ENCODE measurements around the gene ANGPT4. TPM values are rescaled to one million over a fixed set of nuclear protein-coding genes. Genes with fewer than 3 reads are reported as not detected.

The ANGPT4 gene
- total RNA-seq, 1 donor from 2014 or later = 0.05 TPM

DNA sequence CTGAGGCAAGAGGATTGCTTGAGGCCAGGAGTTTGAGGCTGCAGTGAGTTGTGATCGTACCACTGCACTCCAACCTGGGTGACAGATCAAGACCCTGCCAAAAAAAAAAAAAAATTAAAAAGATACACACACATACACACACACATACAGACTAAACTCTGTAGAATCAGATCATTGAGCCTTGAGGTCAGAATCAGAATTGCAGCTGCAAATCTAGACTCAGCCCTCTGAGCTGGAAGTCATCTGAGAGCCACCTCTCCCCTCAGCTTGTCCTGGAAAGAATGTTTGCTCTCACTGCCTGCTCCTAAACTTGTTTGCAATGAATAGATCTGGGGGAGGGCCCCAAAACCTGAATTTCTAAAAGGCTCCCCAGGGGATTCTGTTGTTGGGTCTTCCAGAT is 41.4 kb upstream of the ANGPT4 start:
- no peak overlapping the region for H3K9ac ChIP-seq (ENCODE audit: low read length)
- DNase-seq (ENCODE audit: low read depth) = no peak
- H2AFZ ChIP-seq (ENCODE audit: low read depth, low read length) = no peak overlapping the region
- Mint-ChIP-seq H3K27ac (ENCODE audit: unreplicated experiment) (no peak overlapping the region), H3K27me3 (ENCODE audit: low read depth, unreplicated experiment) (peaks cover 42% of the 10 kb centered on the region), H3K9me3 (ENCODE audit: unreplicated experiment) (no peaks in the 10 kb centered on the region), H3K36me3 (ENCODE audit: low read depth, unreplicated experiment) (no peaks in the 10 kb centered on the region), H3K4me1 (ENCODE audit: low read depth, unreplicated experiment) (no peaks in the 10 kb centered on the region), H3K4me3 (ENCODE audit: unreplicated experiment) (no peak overlapping the region)
- H3K4me2 ChIP-seq (ENCODE audit: low read length) = no peak overlapping the region
- H3K4me1 ChIP-seq (ENCODE audit: insufficient read depth, low read length) = no peaks in the 10 kb centered on the region
- TF ChIP-seq EZH2 (IDR thresholded peaks at IDR 0.05; ENCODE audit: insufficient read depth, low read length) (no peak), CTCF (IDR thresholded peaks at IDR 0.05; ENCODE audit: insufficient read depth, low read depth, low read length) (no peak)
- no peak for FAIRE-seq
- no peaks in the 10 kb centered on the region for H3K9me3 ChIP-seq (ENCODE audit: insufficient read depth, low read depth, low read length)
- H4K20me1 ChIP-seq (ENCODE audit: insufficient read depth, low read length) = no peaks in the 10 kb centered on the region
- no peaks in the 10 kb centered on the region for H3K79me2 ChIP-seq (ENCODE audit: insufficient read depth, low read length)
- no peaks in the 10 kb centered on the region for H3K27me3 ChIP-seq (ENCODE audit: insufficient read depth, low read length)
- no peaks in the 10 kb centered on the region for H3K36me3 ChIP-seq (ENCODE audit: insufficient read depth, low read length)
- no peak overlapping the region for H3K4me3 ChIP-seq (ENCODE audit: insufficient read depth, low read depth, low read length)
- H3K27ac ChIP-seq (ENCODE audit: low read depth, low read length) = no peak overlapping the region

DNA sequence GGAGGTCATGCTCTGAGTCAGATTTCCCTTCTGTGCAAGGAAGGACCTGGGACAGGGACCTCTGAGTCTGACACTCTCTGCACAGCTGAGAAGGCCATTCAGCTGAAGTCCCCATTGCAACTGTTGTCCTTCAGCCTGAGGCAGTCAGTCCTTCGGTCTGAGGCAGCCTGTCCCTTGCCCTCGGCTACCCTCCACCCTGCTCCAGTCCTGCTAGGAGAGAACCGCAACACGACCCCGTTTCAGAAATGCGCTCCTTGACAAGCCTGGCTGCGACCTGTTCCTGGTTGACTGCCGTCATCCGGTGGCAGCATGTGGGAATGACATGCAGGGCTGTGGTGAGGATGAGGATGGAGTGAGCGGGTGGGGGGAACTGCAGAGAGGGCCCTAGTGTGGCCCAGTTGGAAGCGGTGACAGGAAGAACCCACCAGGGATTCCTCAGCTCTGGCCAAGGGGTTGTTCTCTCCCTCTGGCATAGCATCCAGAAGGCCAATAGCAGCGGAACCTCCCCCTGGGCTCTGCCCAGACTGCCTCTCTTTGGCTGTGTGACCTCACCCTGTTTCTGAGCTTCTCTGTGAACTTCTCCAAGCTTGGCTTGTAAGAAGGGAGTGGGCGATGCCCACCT is 40.3 kb upstream of the ANGPT4 start:
- Histone ChIP-seq H3K79me2 (ENCODE audit: insufficient read depth, low read length) (no peaks in the 10 kb centered on the region), H3K9me3 (ENCODE audit: insufficient read depth, low read depth, low read length) (no peaks in the 10 kb centered on the region), H3K36me3 (ENCODE audit: insufficient read depth, low read length) (no peaks in the 10 kb centered on the region), H3K27me3 (ENCODE audit: insufficient read depth, low read length) (no peaks in the 10 kb centered on the region), H3K4me1 (ENCODE audit: insufficient read depth, low read length) (no peaks in the 10 kb centered on the region), H2AFZ (ENCODE audit: low read depth, low read length) (peak overlapping the region; percentile 24), H3K27ac (ENCODE audit: low read depth, low read length) (no peak overlapping the region), H3K4me2 (ENCODE audit: low read length) (no peak overlapping the region), H3K4me3 (ENCODE audit: insufficient read depth, low read depth, low read length) (no peak overlapping the region), H4K20me1 (ENCODE audit: insufficient read depth, low read length) (no peaks in the 10 kb centered on the region), H3K9ac (ENCODE audit: low read length) (no peak overlapping the region)
- Mint-ChIP-seq H3K27ac (ENCODE audit: unreplicated experiment) (no peak overlapping the region), H3K4me1 (ENCODE audit: low read depth, unreplicated experiment) (no peaks in the 10 kb centered on the region), H3K27me3 (ENCODE audit: low read depth, unreplicated experiment) (peaks cover 44% of the 10 kb centered on the region), H3K4me3 (ENCODE audit: unreplicated experiment) (no peak overlapping the region), H3K9me3 (ENCODE audit: unreplicated experiment) (no peaks in the 10 kb centered on the region), H3K36me3 (ENCODE audit: low read depth, unreplicated experiment) (no peaks in the 10 kb centered on the region)
- no peak for FAIRE-seq
- peak; percentile 11 for DNase-seq (ENCODE audit: low read depth)
- TF ChIP-seq CTCF (IDR thresholded peaks at IDR 0.05; ENCODE audit: insufficient read depth, low read depth, low read length) (peak; percentile 81), EZH2 (IDR thresholded peaks at IDR 0.05; ENCODE audit: insufficient read depth, low read length) (no peak)

DNA sequence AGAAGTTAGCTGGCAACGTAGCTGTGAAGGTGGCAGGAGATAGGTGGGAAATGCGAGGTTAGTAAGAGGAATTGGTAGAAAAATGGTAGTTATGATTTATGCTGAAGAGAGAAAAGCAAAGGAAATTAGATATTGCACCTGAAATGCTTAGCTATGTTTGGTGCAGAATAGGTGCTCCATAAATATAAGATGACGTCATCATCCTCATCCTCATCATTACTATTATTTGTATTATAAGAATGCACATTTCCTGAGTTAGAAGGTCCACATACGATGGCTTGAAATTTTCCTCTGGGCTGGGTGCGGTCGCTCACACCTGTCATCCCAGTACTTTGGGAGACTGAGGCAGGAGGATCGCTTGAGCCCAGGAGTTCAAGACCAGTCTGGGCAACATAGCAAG is 39.5 kb upstream of the ANGPT4 start:
- H3K27me3 Mint-ChIP-seq (ENCODE audit: low read depth, unreplicated experiment) = peaks cover 38% of the 10 kb centered on the region
- no peaks in the 10 kb centered on the region for H3K4me1 Mint-ChIP-seq (ENCODE audit: low read depth, unreplicated experiment)
- H3K9me3 ChIP-seq (ENCODE audit: insufficient read depth, low read depth, low read length) = no peaks in the 10 kb centered on the region
- no peaks in the 10 kb centered on the region for H3K4me1 ChIP-seq (ENCODE audit: insufficient read depth, low read length)
- H3K9me3 Mint-ChIP-seq (ENCODE audit: unreplicated experiment) = no peaks in the 10 kb centered on the region
- no peak for FAIRE-seq
- H3K27me3 ChIP-seq (ENCODE audit: insufficient read depth, low read length) = no peaks in the 10 kb centered on the region
- no peak overlapping the region for H3K4me3 ChIP-seq (ENCODE audit: insufficient read depth, low read depth, low read length)
- H3K79me2 ChIP-seq (ENCODE audit: insufficient read depth, low read length) = no peaks in the 10 kb centered on the region
- no peak for TF ChIP-seq EZH2 (IDR thresholded peaks at IDR 0.05; ENCODE audit: insufficient read depth, low read length)
- TF ChIP-seq CTCF (IDR thresholded peaks at IDR 0.05; ENCODE audit: insufficient read depth, low read depth, low read length) = no peak
- H3K36me3 ChIP-seq (ENCODE audit: insufficient read depth, low read length) = no peaks in the 10 kb centered on the region
- H3K9ac ChIP-seq (ENCODE audit: low read length) = no peak overlapping the region
- H4K20me1 ChIP-seq (ENCODE audit: insufficient read depth, low read length) = no peaks in the 10 kb centered on the region
- H2AFZ ChIP-seq (ENCODE audit: low read depth, low read length) = no peak overlapping the region
- H3K27ac ChIP-seq (ENCODE audit: low read depth, low read length) = no peak overlapping the region
- no peak for DNase-seq (ENCODE audit: low read depth)
- H3K27ac Mint-ChIP-seq (ENCODE audit: unreplicated experiment) = no peak overlapping the region
- no peak overlapping the region for H3K4me2 ChIP-seq (ENCODE audit: low read length)
- H3K4me3 Mint-ChIP-seq (ENCODE audit: unreplicated experiment) = no peak overlapping the region
- no peaks in the 10 kb centered on the region for H3K36me3 Mint-ChIP-seq (ENCODE audit: low read depth, unreplicated experiment)

Measured in astrocyte (in vitro differentiated cells and primary cell).